Hepatocyte (in vitro differentiated cells): Measurements from ENCODE around the gene RPS14. TPM values are rescaled to one million over a fixed set of nuclear protein-coding genes. Genes with fewer than 3 reads are reported as not detected.

Experiments
- DNase-seq: peaks from one replicate; pipeline ENCODE4 v3.0.0-alpha.2; 2016; ENCODE audit warnings: low spot score
- H2AFZ ChIP-seq: fragments of 200-600 bp; sonication (generic); 2 replicates; pipeline ENCODE4 v1.6.0; 2016; ENCODE audit warnings: antibody characterized with exemption, mild to moderate bottlenecking
- H3K27ac ChIP-seq: fragments of 200-600 bp; sonication (generic); 2 replicates; pipeline ENCODE4 v1.5.1; 2016; ENCODE audit warnings: mild to moderate bottlenecking
- H3K27me3 ChIP-seq: fragments of 200-600 bp; sonication (generic); 2 replicates; pipeline ENCODE4 v1.6.1; 2016
- H3K36me3 ChIP-seq: fragments of 200-600 bp; sonication (generic); replicated peaks from 2 replicates; pipeline ENCODE4 v1.5.1; 2016; ENCODE audit warnings: low read depth; ENCODE audit not compliant: insufficient read depth
- H3K4me1 ChIP-seq: fragments of 200-600 bp; sonication (generic); 2 replicates; pipeline ENCODE4 v1.5.1; 2016; ENCODE audit warnings: mild to moderate bottlenecking, moderate library complexity; ENCODE audit not compliant: insufficient read depth
- H3K4me2 ChIP-seq: fragments of 200-600 bp; sonication (generic); 2 replicates; pipeline ENCODE4 v1.6.0; 2016
- H3K4me3 ChIP-seq: fragments of 200-600 bp; sonication (generic); 2 replicates; pipeline ENCODE4 v1.5.1; 2016; ENCODE audit warnings: mild to moderate bottlenecking
- H3K79me2 ChIP-seq: fragments of 200-600 bp; sonication (generic); 2 replicates; pipeline ENCODE4 v1.6.0; 2017; ENCODE audit warnings: mild to moderate bottlenecking
- H3K9me2 ChIP-seq: fragments of 200-600 bp; sonication (generic); replicated peaks from 2 replicates; pipeline ENCODE4 v1.6.0; 2017; ENCODE audit warnings: mild to moderate bottlenecking; ENCODE audit not compliant: insufficient read depth
- H3K9me3 ChIP-seq: fragments of 200-600 bp; sonication (generic); 2 replicates; pipeline ENCODE4 v1.5.1; 2016; ENCODE audit warnings: low read depth, mild to moderate bottlenecking
- H4K20me1 ChIP-seq: fragments of 200-600 bp; sonication (generic); 2 replicates; pipeline ENCODE4 v1.6.0; 2016; ENCODE audit warnings: mild to moderate bottlenecking; ENCODE audit not compliant: insufficient read depth, poor library complexity, severe bottlenecking
- CTCF ChIP-seq: fragments of 200-600 bp; sonication (generic); IDR thresholded peaks from 2 replicates; pipeline ENCODE4 v1.5.1; 2016; ENCODE audit warnings: antibody characterized with exemption, mild to moderate bottlenecking; ENCODE audit not compliant: poor library complexity
- EZH2 ChIP-seq: fragments of 200-600 bp; sonication (generic); IDR thresholded peaks from 2 replicates; pipeline ENCODE4 v1.6.1; 2016; ENCODE audit warnings: antibody characterized with exemption, mild to moderate bottlenecking, borderline replicate concordance
- EZH2phosphoT487 ChIP-seq: fragments of 200-600 bp; sonication (generic); IDR thresholded peaks from one replicate; pipeline ENCODE4 v1.6.1; 2018; ENCODE audit warnings: antibody characterized with exemption, mild to moderate bottlenecking, low read depth, moderate library complexity; ENCODE audit not compliant: unreplicated experiment, severe bottlenecking
- WGBS: methylation state at CpG from one replicate; pipeline ENCODE4 v1.1.6; 2016; ENCODE audit warnings: low lambda C conversion rate; ENCODE audit errors: missing lambda C conversion rate; 5-methylcytosine and 5-hydroxymethylcytosine counted together
- polyA plus RNA-seq: library from polyadenylated mRNA; unstranded; fragments of >200 nt; fragmentation: Nextera tagmentation; extraction: Ambion mirVana; gene quantifications from 2 replicates; pipeline ENCODE4 v1.2.1, GENCODE V29; 2016
- total RNA-seq: library from RNA; depleted of rRNA; stranded (reverse); fragments of >200 nt; gene quantifications from 2 replicates; pipeline ENCODE4 v1.2.3, GENCODE V29; 2014

Gene RPS14
- total and polyA plus RNA-seq, 2 experiments from 2014 or later = 1,067 to 2,319 TPM

GRCh38 chr5:150392680-150393079 is 56.9 kb downstream of the RPS14 start:
- Histone ChIP-seq H3K27ac (no peak overlapping the region), H4K20me1 (no peaks in the 10 kb centered on the region), H3K4me1 (no peaks in the 10 kb centered on the region), H3K9me2 (no peaks in the 10 kb centered on the region), H2AFZ (no peak overlapping the region), H3K79me2 (no peaks in the 10 kb centered on the region), H3K36me3 (no peaks in the 10 kb centered on the region), H3K4me3 (no peak overlapping the region), H3K27me3 (no peaks in the 10 kb centered on the region), H3K4me2 (no peak overlapping the region), H3K9me3 (no peaks in the 10 kb centered on the region)
- TF ChIP-seq EZH2 (no peak), EZH2phosphoT487 (no peak), CTCF (no peak)
- 94% methylated on average over 7 of the region's 7 CpGs for WGBS
- no peak for DNase-seq

Other genes with a start within 250 kb of the RPS14 start
- 0.88 and 2.6 TPM in 2 replicates for gene CAMK2A, start 160.0 kb downstream of the RPS14 start, total RNA-seq
- gene CAMK2A, start 160.0 kb downstream of the RPS14 start, polyA plus RNA-seq = 1.0 and 1.2 TPM in 2 replicates
- 18.4 and 27.9 TPM in 2 replicates for gene ARSI, start 146.8 kb downstream of the RPS14 start, total RNA-seq
- 27.1 and 42.8 TPM in 2 replicates for gene ARSI, start 146.8 kb downstream of the RPS14 start, polyA plus RNA-seq
- gene TCOF1, start 92.0 kb downstream of the RPS14 start, total RNA-seq = 19.9 and 21.2 TPM in 2 replicates
- 22.5 and 24.0 TPM in 2 replicates for gene TCOF1, start 92.0 kb downstream of the RPS14 start, polyA plus RNA-seq
- gene CD74, start 36.8 kb downstream of the RPS14 start, total RNA-seq = 51.1 and 57.2 TPM in 2 replicates
- gene CD74, start 36.8 kb downstream of the RPS14 start, polyA plus RNA-seq = 103 and 107 TPM in 2 replicates
- 66.7 and 85.1 TPM in 2 replicates for gene NDST1, start 58.4 kb upstream of the RPS14 start, total RNA-seq
- 30.2 and 42.5 TPM in 2 replicates for gene NDST1, start 58.4 kb upstream of the RPS14 start, polyA plus RNA-seq
- 6.9 and 8.4 TPM in 2 replicates for gene SYNPO, start 190.9 kb upstream of the RPS14 start, total RNA-seq
- 5.3 and 7.1 TPM in 2 replicates for gene SYNPO, start 190.9 kb upstream of the RPS14 start, polyA plus RNA-seq
- 0.92 and 1.1 TPM in 2 replicates for gene MYOZ3, start 211.5 kb upstream of the RPS14 start, total RNA-seq
- gene MYOZ3, start 211.5 kb upstream of the RPS14 start, polyA plus RNA-seq = 0.83 and 1.8 TPM in 2 replicates